ENCODE data around the gene SEMA6D. TPM values are rescaled to one million over a fixed set of nuclear protein-coding genes. Genes with fewer than 3 reads are reported as not detected.

The SEMA6D gene
- total RNA-seq, 4 donors from 2014 or later: 9.3 to 17.7 (median 14.3) TPM

DNA sequence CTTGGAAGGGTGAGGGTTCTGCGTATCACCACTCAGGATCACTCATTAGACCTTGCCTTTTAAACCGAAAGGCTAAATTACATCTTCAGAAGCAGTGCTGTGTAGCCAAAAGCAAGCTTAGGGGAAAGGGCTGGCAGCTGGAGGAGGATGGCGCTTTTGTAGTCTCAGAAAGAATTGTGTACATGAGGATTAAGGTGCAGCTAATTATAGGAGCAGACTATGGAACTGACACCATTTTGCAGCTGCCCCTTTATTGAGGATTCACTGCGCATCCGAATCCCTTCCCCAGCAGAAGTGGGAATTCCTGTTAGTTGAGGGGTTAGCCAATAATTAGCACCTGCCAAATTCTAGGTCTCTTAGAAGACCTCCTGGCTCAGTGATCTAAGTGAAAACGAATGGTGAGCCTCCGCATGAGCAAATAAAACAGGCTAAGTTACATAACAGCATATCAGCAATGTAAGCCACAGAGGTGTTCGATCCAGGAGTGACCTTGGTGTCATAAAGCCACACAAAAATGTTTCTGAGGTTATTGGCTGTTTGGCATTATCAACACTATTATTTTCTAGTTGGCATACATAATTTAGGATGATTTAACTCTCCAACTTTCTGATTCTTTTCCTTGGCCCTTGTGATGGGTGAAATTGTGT is 42.6 kb upstream of the SEMA6D start:
- no peaks in the 10 kb centered on the region for H3K4me1 ChIP-seq
- H3K4me3 ChIP-seq (replicated peaks in 1 of 3): no peak overlapping the region
- DNase-seq: no peak
- no peaks in the 10 kb centered on the region for H3K36me3 ChIP-seq
- no peak for TF ChIP-seq POLR2A (IDR thresholded peaks at IDR 0.05)
- TF ChIP-seq, protein P1, sequence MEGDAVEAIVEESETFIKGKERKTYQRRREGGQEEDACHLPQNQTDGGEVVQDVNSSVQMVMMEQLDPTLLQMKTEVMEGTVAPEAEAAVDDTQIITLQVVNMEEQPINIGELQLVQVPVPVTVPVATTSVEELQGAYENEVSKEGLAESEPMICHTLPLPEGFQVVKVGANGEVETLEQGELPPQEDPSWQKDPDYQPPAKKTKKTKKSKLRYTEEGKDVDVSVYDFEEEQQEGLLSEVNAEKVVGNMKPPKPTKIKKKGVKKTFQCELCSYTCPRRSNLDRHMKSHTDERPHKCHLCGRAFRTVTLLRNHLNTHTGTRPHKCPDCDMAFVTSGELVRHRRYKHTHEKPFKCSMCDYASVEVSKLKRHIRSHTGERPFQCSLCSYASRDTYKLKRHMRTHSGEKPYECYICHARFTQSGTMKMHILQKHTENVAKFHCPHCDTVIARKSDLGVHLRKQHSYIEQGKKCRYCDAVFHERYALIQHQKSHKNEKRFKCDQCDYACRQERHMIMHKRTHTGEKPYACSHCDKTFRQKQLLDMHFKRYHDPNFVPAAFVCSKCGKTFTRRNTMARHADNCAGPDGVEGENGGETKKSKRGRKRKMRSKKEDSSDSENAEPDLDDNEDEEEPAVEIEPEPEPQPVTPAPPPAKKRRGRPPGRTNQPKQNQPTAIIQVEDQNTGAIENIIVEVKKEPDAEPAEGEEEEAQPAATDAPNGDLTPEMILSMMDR (IDR thresholded peaks at IDR 0.05): no peak
- no peaks in the 10 kb centered on the region for H3K27me3 ChIP-seq
- 86 to 95% methylated on average over 8 of the region's 8 CpGs for WGBS, 2 donors
- no peak overlapping the region for H3K27ac ChIP-seq
- intact Hi-C loops (cut with DNase I): no loop called here
- H3K9me3 ChIP-seq: no peaks in the 10 kb centered on the region

DNA sequence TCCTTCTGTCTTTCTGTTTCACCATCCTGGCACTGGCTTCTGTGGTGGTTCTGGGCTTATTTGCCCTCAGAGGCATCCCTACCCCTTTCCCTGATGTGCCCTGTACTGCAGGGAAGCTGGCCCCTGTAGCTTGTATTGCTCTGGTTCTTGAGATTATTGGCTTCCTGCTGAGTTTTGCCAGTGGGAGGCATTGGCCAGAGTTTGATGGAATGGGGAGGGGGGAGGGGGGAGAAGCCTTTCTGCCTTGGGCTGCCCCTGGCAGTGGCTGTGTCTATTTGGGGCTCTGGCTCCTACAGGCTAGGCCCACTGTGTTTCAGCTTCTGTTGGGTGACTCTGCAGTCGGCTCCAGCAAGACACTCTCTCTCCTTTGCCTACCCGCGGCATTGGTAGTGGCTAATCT is 41.6 kb upstream of the SEMA6D start:
- Histone ChIP-seq H3K4me1 (no peaks in the 10 kb centered on the region), H3K27ac (no peak overlapping the region), H3K4me3 (replicated peaks in 1 of 3) (no peak overlapping the region), H3K27me3 (no peaks in the 10 kb centered on the region), H3K36me3 (no peaks in the 10 kb centered on the region), H3K9me3 (no peaks in the 10 kb centered on the region)
- WGBS, 2 donors: 58 to 73% methylated on average over 3 of the region's 3 CpGs
- DNase-seq: no peak
- TF ChIP-seq POLR2A (IDR thresholded peaks at IDR 0.05): no peak
- TF ChIP-seq, protein P1 (IDR thresholded peaks at IDR 0.05): no peak
- intact Hi-C loops (cut with DNase I): no loop called here

DNA sequence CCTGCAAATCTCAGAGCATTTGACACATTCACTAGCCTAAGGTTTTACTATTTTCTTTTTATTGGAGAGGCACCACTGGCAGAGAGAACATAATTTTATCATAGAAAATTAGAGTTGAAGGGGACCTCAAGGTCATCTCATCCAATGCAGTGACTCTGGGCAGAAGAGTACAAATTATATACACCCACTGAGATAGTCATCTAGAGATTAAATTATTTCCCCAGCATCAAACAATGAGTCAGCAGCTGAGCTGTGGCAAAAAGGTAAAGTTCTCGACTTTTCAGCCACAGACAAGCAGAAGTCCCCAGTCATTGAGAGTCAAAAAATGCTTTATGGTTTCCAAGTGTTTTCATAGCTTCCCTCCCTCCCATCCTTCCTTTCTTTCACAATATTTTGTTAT is 39.3 kb upstream of the SEMA6D start:
- H3K36me3 ChIP-seq: no peaks in the 10 kb centered on the region
- H3K4me1 ChIP-seq: no peaks in the 10 kb centered on the region
- no peak for DNase-seq
- H3K27ac ChIP-seq: no peak overlapping the region
- WGBS, 2 donors: 83 to 94% methylated on average over 1 of the region's 1 CpG
- H3K4me3 ChIP-seq (replicated peaks in 1 of 3): no peak overlapping the region
- TF ChIP-seq, protein P1 (IDR thresholded peaks at IDR 0.05): no peak
- no peak for TF ChIP-seq POLR2A (IDR thresholded peaks at IDR 0.05)
- intact Hi-C loops (cut with DNase I): no loop called here
- no peaks in the 10 kb centered on the region for H3K9me3 ChIP-seq
- no peaks in the 10 kb centered on the region for H3K27me3 ChIP-seq

DNA sequence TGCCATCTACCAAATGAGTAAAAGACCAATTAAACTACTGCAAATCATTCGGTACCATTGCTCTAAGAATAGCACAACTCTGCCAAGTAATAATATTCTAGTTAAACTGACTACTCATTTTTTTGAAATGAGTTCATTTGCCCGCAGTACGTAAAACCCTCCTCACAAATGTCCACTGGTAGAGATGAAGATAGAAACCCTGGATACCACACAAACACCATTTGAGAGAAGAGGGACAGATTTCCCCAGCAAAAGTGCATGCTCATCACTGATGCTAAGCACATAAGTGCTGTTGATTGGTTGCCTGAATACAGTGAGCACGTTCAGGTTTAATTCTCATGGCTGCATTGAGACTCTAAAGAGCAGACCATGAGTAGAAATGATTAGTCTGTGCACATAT is 34.6 kb upstream of the SEMA6D start:
- no peak for DNase-seq
- Histone ChIP-seq H3K27me3 (no peaks in the 10 kb centered on the region), H3K36me3 (no peaks in the 10 kb centered on the region), H3K4me3 (replicated peaks in 1 of 3) (no peak overlapping the region), H3K9me3 (no peaks in the 10 kb centered on the region), H3K27ac (no peak overlapping the region), H3K4me1 (no peaks in the 10 kb centered on the region)
- no peak for TF ChIP-seq POLR2A (IDR thresholded peaks at IDR 0.05)
- TF ChIP-seq, protein P1 (IDR thresholded peaks at IDR 0.05): no peak
- WGBS, 2 donors: 88 to 91% methylated on average over 4 of the region's 4 CpGs
- intact Hi-C loops (cut with DNase I): no loop called here

DNA sequence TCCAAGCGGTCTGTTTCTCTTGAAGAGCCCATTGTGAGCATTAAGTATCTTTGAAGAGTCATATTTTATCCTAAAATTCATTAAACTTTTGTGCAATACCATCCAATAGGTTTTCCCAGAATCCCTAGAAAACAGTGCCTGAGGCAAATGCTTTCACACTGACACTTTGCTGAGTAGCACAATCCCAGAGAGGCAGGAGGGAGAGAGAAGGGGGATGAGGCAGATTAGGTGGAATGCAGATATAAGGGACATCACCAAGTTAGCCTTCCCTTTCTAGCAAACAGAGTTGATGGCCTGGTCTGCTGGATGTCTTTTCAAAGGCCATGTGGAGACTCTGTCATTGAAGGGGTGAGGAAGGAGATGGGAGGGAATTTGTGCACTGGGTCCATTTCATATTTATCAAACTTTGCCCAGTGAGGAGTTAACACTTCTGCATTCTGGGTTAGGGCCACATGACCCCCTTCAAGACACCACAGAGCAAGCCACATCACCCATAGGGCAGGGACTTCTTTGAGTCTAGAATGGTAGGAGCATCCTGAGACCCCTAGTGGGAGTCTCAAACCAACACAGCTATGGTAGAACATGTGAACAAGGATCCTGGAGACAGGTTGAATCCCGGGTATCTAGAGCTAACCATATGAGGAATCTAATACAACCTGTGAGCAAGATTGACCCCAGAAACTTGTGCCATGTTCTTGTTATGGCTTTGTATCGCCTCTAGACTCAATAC is 32.0 kb upstream of the SEMA6D start:
- intact Hi-C loops (cut with DNase I): no loop called here
- no peaks in the 10 kb centered on the region for H3K27me3 ChIP-seq

More for the DNA sequence above, 32.0 kb upstream of the SEMA6D start:
- TF ChIP-seq POLR2A (IDR thresholded peaks at IDR 0.05): no peak
- TF ChIP-seq, protein P1 (IDR thresholded peaks at IDR 0.05): no peak
- no peak overlapping the region for H3K4me3 ChIP-seq (replicated peaks in 1 of 3)
- no peaks in the 10 kb centered on the region for H3K4me1 ChIP-seq
- DNase-seq: no peak
- no peaks in the 10 kb centered on the region for H3K36me3 ChIP-seq
- H3K27ac ChIP-seq: no peak overlapping the region
- no peaks in the 10 kb centered on the region for H3K9me3 ChIP-seq
- WGBS, 2 donors: 90 to 93% methylated on average over 3 of the region's 3 CpGs
